ENCODE data around the gene L3MBTL4. TPM values are rescaled to one million over a fixed set of nuclear protein-coding genes. Genes with fewer than 3 reads are reported as not detected.
"Not testable (repeated sequence)": the region's sequence is repeated elsewhere in the genome, so short reads cannot be mapped to it uniquely, and the experiment has no call there.

Gene L3MBTL4
- total RNA-seq, 1 donor from 2014 or later = 0.59 TPM

DNA sequence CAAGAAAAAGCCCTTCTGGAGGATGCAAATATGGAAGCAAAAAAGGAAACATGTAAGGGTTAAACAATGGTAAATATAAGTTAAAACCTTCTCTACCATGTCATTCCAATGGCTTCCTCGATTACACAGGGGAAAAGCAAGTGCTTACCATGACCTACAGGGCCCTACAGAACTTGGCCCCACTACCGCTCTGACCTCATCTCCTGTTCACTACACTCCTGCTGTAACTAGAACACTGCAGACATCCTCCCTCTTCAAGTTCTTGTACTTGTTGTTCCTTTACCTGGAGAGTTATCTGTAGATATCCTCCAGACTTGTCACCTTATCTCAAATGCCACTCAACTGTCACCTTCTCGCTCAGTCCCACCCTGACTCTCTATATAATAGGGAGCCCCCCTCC is 194.6 kb downstream of the L3MBTL4 start:
- ATAC-seq (ENCODE audit: poor library complexity) = no peak
- intact Hi-C loops (cut with DNase I) = loop anchor here (10.0 kb wide), 1 partner anchor 335 kb away; no protein-coding TSS in a partner anchor
- DNase-seq = no peak

DNA sequence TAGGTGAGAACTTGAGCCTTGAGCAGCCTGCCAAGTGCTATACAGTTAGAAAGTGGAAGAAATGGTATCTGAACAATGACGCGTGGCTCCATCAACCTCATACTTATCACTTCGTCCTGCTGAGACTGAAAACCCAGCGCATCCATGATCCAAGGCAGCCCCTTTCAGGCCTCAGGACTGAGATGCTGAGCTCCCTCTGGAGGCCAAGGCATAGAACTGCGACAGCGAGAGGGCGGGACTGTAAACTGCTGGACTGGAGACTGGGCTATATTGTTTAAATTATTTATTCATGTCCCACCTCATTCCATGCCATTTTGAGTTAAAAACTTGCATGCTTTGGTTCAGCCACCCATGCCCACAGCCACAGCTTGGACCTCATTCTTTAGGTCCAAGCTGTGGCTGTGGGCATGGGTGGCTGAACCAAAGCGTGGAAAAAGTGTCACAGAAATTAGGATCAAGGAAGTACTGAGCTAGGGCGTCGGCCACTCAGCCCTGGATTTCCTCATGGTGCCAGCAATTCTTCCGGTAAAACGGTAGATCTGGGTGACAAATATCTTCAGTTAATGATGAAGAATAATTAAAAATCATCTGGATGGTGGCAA is 195.5 kb downstream of the L3MBTL4 start:
- intact Hi-C loops (cut with DNase I) = no loop called here
- ATAC-seq (ENCODE audit: poor library complexity) = peak; percentile 79
- DNase-seq = peak; percentile 44

DNA sequence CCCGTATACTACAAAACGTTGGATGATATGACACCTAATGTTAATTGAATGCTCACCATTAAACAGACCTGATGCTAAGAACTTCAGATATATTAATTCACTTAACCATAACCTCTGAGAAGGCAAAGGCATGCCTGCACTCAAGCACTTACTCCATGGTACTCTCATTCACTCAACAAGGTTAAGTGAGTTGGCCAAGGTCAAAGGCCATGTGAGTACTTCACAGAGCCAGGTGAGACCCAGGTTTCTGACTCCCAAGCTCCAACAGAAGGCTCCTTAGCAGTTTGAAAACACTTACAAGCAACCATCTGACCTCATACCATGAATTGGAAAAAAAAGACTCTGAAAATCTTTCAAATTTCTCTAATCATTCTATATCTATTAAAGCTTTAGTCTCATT is 198.8 kb downstream of the L3MBTL4 start:
- DNase-seq (no peak), ATAC-seq (ENCODE audit: poor library complexity) (no peak)
- intact Hi-C loops (cut with DNase I) = no loop called here

DNA sequence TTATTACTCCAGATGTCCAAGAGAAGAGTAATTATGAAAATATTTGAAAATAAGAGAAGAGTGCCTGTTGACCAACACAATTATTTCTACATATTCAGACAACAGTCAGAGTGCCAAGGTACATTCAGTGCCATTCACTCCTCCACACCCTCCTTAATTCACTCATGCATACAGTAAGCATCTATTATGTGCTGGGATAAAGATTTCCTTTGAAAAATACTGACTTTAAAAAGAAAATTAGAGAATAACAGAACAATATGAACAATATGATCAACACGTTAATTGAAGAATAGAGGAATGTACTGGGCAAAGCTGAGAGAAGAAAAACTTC is 203.6 kb downstream of the L3MBTL4 start:
- intact Hi-C loops (cut with DNase I) = no loop called here
- ATAC-seq (ENCODE audit: poor library complexity) (no peak), DNase-seq (no peak)

DNA sequence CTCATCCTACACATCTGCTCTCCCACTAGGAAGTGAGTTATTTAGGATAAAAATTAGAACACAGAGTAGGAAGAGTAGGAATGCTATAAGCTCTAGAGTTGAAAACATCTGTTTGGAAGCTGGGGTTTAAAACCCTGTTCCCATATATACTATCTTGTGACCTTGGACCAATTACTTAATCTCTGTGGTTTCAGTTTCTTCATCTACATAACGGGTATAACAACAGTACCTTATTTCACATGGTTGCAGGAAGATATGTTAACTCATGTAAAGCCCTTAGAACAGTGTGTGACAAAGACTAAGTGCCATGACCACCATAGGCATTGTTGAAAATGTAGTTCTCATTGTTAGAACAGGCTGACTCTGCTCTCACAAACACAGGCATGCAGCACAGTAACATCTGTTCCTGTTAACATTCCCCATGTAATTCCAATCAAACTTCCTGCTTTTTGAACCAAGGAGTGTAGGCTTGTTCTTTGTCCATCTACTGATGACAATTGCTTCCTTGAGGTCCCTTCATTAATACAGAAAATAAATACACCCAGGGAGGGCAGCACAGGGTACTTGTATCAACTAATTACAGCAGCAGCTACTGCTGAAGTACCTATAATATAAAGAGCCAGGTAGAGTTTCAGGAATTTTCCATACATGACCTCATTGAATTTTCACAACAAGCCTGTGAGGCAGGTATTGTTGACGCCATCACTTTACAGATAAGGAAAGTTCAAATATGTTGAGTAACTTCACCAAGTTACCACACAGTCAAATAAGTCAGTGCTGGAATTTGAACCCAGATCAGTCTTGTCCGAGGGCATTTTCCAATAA is 204.2 kb downstream of the L3MBTL4 start:
- intact Hi-C loops (cut with DNase I) = no loop called here
- DNase-seq = no peak
- no peak for ATAC-seq (ENCODE audit: poor library complexity)

DNA sequence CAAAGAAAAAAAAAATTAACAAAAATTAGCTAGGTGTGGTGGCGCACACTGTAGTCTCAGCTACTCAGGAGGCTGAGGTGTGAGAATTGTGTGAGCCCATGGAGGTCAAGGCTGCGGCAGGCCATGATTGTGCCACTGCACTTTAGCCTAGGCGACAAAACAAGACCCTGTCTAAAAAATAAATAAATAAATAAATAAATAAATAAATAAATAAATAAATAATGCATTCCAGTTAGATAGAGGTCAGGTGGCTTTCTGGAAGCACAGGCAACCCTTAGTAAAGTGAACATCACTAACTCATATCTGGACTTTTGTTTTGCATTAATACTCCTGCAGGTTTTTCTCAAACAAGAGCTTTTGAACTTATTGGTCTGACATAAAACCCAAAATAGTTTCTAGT is 206.8 kb downstream of the L3MBTL4 start:
- DNase-seq = no peak
- intact Hi-C loops (cut with DNase I) = no loop called here
- no peak for ATAC-seq (ENCODE audit: poor library complexity)

DNA sequence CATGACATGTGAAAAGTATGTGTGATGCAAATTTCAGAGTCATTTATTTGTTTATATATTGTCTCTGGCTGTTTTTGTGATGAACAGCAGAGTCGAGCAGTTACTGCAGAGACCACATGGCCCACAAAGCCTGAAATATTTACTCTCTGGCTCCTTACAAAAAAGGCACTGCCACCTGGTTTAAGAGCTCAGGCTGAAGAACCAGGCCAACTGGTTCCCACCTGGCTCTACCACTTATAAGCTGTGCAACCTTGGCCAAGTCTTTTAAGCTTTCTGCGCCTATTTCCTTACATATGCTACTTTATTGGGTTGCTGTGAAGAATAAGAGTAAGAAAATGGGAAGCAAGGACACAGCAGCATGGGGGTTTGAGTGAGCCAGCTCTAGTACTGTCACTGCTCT is 207.6 kb downstream of the L3MBTL4 start:
- no peak for ATAC-seq (ENCODE audit: poor library complexity)
- intact Hi-C loops (cut with DNase I) = no loop called here
- no peak for DNase-seq

DNA sequence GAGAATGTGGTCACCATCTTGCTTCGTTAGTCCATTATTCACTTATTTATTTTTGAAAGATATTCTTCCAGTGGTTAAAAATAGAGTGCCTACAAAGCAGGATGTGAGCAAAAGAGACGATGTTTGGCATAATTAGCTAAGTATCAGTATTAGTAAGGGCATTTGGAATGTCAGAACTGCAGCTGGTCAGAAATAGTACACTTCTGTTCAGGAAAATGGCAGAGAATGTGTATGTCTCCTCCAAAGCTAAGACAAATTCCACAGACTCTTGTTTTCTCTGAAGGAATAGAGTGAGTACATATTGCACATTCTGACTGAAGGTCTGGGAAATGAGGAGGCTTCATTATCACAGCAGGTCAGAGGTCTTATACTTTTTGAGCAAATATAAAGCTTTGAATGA is 209.0 kb downstream of the L3MBTL4 start:
- intact Hi-C loops (cut with DNase I) = no loop called here
- ATAC-seq (ENCODE audit: poor library complexity) = no peak

DNA sequence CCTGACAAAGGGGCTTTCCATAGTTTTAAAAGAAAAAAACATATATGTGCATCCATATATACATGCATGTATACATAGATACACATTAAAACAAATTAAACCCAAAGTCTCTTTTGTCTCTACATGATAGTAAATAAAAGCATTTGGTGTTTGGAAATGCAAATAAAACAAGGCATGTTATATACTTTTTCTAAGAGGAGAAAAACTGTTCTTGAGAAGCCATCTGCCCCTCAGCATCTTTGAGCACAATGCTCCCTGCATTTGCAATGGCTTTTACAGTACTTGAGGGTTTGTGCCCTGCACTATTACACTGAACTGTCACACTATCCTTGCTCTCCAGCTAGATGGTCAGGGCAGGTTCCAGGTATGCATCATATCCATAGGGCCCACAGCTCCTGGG is 210.2 kb downstream of the L3MBTL4 start:
- intact Hi-C loops (cut with DNase I) = no loop called here
- DNase-seq (no peak), ATAC-seq (ENCODE audit: poor library complexity) (no peak)

More for the DNA sequence above, 209.0 kb downstream of the L3MBTL4 start:
- no peak for DNase-seq

DNA sequence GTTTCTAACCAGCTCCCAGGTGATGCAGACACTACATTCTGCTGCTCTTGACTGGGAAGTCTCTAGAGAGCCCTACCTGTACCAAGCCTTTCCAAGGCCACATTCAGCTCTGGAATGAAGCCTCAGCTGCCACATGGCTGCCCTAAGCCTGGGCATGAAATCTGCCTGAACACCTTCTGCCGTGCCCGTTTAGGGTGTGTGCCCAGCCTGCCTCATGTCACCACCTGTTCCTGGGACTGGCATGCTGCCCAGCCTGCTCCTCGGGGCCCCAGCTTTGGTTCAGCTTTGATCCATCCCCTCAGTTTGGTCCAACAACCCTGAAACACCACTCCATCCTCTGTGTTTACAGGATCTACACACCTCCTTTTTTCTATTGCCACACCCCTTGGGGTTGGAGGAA is 210.9 kb downstream of the L3MBTL4 start:
- DNase-seq = no peak
- intact Hi-C loops (cut with DNase I) = no loop called here
- ATAC-seq (ENCODE audit: poor library complexity) = no peak

DNA sequence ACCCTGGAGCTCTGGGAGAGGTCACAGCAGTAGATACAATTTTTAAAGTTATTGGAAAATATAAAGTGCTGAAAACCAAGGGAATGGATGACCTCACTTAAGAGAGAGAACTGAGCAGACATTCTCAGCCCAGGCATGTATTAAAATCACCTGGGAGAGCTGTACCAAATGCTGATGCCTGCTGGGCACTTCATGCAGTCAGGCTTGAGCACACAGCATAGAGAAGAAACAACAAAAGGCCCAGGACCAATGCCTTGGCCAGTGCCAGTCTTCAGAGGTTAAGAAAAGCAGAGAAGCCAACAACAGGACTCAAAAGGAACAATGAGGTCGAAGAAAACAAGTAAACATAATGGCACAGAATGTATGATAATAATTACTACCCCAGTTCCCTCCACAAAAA is 211.8 kb downstream of the L3MBTL4 start:
- ATAC-seq (ENCODE audit: poor library complexity) (no peak), DNase-seq (no peak)
- intact Hi-C loops (cut with DNase I) = no loop called here

DNA sequence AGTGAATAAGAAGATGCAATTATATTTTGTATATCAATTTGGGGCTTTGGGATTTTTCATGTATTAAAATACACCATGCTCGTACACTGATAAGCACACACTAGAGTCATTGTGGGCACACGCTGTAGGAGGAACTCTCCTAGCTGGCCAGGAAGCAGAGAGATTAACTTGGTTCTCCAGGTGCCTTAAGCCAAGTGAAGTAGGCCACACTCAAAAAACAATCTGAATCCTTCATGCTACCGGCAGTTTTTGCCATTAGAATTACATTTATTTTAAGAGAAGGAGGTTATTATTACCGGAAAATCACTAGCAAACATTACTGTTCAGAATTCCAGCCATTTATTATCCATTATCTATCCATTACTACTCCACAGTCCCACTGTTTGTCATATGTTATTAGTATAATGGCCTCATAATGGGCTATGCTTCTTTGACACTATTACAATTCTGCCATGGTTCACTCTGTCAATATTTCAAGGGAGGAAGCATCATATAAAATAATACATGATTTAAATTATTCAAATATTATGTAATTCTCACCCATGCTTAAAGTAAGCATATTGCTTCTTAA is 214.4 kb downstream of the L3MBTL4 start:
- intact Hi-C loops (cut with DNase I) = no loop called here
- ATAC-seq (ENCODE audit: poor library complexity) = no peak

DNA sequence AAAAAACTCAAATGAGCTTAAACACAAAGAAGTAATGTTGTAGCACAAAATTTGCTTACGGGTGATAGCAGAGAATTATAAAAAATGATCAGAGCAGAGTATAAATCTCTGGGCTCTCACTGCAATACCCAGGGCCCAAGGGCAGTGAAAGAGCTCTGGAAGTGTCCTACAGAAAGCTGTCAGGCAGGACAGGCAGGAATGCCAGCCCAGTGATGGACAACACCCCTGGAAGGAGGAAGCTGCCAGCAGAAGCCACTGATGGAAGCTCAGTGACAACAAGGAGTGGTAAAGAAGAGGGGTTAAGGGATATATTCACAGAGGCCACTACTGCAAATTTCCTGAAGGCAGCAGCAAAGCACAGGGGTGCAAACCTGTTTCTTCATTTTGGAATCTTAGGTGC is 214.9 kb downstream of the L3MBTL4 start:
- DNase-seq (no peak), ATAC-seq (ENCODE audit: poor library complexity) (no peak)
- intact Hi-C loops (cut with DNase I) = no loop called here

More for the DNA sequence above, 214.4 kb downstream of the L3MBTL4 start:
- DNase-seq = no peak

DNA sequence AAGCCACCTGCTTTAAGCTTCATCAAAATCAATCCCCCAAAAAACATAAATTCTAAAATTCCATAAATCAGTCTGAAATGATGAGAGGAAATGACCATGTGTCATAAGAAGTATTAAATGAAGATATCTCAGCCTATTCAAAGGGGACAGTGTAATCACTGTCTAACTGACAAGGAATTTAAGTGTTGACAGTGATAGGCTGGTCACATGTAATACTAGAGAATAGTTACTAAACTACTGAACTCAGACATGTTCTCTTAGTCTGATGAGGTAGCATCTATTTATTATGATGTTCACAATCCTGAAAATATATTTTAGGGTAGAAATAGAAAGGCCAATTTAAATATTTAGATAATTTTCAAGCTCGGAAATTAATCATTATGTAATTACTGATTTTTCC is 216.1 kb downstream of the L3MBTL4 start:
- intact Hi-C loops (cut with DNase I) = no loop called here
- no peak for ATAC-seq (ENCODE audit: poor library complexity)
- DNase-seq = no peak

DNA sequence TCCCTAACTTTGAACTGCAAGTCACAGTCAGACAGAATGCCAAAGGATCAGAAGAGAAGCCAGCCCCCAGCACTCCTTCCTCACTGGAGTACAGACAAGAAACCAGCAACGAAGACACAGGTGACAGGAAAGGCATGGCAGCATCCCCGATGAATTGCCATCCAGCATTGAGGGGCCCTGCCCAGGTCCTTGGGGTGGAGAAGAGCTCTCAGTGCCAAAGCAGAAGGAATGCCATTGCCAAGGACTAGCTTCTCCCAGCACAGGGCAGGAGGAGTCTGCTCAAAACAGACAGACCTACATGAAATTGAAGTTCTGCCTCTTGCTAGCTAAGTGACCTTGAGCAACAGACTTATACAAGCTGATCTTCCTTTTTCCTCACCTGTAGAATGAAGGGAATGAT is 220.1 kb downstream of the L3MBTL4 start:
- DNase-seq (no peak), ATAC-seq (ENCODE audit: poor library complexity) (no peak)
- intact Hi-C loops (cut with DNase I) = no loop called here

DNA sequence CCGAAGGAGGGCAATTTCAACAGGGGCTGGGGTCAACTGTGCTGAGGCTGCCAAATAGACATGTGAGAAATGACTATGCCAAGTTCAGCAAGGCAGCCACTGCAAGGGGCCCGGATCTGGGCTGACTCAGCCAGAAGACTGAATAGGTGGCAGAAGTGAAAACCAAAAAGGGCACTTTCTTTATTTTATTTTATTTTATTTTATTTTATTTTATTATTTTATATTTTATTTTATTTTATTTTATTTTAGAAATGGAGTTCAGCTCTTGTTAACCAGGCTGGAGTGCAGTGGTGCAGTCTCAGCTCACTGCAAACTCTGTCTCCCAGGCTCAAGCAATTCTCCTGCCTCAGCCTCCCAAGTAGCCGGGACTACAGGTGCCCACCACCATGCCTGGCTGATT is 228.9 kb downstream of the L3MBTL4 start:
- intact Hi-C loops (cut with DNase I); DNase-seq; ATAC-seq (ENCODE audit: poor library complexity): not testable (repeated sequence)

DNA sequence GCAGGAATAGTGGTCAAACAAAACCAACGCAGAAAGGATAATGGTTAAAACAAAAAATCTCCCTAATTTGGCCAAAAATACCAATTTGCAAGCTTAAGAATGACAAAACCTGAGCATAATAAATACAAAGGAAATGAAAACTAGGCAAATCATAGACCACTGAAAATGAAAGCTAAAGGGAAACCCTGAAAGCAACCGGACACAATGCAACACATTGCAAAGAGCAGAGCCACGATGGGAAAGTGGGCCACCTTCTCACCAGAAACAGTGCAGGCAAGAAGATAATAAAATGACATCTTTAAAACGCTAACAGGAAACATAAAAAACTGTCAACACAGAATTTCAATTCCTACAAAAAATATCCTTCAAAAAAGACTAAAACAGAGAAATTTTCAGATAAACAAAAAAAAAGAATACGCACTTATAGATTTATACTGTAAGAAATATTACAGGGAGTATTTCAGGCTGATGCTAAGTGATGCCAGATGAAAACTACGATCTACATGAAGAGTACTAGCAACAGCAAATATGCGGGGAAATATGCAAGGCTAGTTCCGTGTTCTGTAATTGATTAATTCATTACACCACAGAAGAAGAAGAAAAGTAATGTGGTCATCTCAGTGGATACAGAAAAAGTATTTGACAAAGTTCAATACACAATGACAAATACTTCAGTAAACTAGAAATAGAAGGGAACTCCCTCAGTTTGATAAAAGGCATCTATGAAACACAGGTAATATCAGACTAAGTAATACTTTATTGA is 239.5 kb downstream of the L3MBTL4 start:
- DNase-seq (no peak), ATAC-seq (ENCODE audit: poor library complexity) (no peak)
- intact Hi-C loops (cut with DNase I) = no loop called here

DNA sequence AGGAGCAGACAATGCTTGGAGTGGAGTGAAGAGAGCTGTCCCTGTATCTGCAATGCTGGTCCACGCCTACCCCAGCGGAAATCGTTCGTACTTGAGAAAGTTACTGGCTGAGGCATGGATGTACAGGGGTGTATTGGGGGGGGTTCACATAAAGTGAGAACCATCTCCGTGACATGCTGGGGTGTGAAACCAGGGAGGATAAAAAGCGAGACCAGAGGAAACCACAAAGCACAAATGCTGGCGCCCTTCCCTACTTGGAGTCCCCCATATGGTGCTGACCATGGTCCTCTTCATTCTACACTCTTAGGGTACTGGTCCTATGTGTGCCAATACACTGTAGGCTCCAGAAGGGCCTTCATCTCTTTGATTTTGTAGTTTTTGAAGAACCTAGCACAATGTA is 244.1 kb downstream of the L3MBTL4 start:
- intact Hi-C loops (cut with DNase I) = no loop called here
- DNase-seq (no peak), ATAC-seq (ENCODE audit: poor library complexity) (no peak)

DNA sequence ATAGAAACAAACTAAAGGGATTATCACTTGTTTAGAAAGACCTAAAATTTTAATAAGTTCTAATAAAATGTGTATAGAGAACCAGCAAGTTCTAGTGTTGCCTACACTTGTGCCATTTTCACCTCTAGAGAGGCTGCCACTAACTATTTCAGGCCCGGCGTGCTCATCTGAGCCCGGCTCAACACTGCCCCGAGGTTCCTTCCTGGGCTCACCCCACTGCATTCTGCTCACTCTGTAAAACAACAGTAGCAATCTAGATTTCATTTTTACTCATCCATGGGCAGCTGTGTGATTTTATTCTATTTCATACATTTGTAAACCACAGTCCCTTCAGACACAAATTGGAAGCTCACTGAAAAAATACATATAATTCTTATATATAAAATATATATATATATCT is 253.2 kb downstream of the L3MBTL4 start:
- no peak for ATAC-seq (ENCODE audit: poor library complexity)
- DNase-seq = no peak
- intact Hi-C loops (cut with DNase I) = no loop called here

DNA sequence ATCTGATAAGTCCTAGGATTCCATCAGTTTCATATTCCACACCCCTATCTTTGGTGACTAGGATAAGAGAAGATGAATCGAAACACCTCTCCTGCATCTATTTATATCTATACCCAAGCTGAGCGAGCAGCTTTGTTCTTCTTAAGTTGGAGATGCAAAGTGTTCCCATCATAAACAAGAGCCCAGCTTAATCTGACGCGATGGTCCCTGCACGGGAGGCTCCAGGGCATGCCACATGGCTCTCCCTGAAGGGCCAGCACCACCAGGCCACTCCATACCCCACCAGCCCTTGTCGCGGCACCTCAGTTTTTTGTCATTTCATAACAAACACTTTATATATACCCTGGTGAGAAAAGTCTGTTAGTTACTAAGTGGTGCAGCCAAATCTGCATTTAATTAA is 255.3 kb downstream of the L3MBTL4 start:
- intact Hi-C loops (cut with DNase I) = no loop called here
- DNase-seq (no peak), ATAC-seq (ENCODE audit: poor library complexity) (no peak)
